Activated naive CD4-positive, alpha-beta T cell treated with anti-CD3 and anti-CD28 coated beads, Interleukin-2, amount 50 U/mL, for 16 hours (primary cell): ENCODE measurements around the gene FGA.
"Not testable (repeated sequence)": the region's sequence is repeated elsewhere in the genome, so short reads cannot be mapped to it uniquely, and the experiment has no call there.

Experiments used
- DNase-seq: peaks from one replicate; pipeline ENCODE4 v3.0.0-alpha.2; 2020

Gene FGA

DNA sequence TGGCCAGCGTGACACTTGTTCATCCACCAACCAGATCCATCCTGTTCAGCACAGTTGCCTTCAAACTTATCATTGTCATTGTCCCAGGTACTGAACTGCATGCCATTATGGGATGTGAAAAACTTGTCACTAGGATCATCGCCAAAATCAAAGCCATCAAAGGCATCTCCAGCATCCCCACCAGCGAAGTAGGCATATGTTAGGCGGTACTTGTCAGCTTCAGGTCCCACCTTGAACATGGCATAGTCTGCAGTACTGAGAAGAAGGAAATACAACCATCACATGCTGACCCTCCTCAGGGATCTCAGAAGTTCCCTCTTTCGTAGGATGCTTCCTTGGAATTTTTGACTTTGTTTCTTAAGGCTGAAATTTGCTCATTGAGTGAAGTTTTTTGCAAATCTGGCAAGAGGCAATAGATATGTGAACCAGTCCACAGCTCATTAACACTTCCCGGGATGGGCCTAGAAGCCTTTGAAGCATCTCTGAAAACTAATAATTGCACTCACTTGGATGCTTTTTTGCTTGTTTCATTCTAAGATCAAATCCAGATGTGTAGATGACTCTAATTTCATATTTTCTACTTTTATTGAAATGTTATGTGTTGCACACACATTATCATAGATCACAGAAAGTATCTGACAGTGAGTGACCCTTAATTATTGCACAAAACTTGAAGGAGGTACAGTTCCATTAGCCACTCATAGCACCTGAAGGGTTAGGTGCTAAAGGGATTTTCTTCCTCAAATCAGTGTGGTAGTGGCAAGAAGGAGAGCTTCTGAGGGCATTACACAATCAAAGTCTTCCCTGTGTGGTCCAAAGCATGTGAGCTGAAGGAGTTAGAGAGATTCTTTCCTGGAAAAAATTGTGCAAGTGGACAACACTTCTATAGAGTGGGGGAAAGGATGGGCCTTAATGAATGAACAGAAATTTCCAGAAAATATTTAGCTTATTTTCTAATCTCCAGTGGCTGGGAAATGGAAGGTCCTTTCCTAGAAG is 16.5 kb upstream of the FGA start:
- no peak for DNase-seq

DNA sequence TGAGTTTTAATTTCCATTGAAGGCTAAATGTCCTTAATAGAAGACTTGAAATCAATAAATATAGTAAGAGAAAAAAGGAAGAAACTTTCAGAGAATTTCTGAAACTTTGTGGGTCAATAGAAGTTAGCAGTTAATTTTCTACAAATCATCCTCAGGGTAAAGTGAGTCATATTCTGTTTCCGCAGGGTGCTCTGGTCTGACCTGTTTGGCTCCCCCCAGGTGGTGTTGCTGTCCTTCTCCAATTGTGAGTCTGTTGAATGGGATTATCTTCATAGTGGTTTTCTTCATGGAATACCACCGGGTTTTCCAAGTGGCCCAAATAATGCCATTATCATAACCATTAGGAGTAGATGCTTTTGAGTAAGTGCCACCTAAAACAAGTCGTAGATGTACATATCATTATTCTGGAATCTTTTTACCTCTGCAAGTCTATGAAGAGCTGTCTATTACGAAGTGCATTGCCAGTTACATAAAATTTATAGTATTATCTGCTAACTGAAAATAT is 14.2 kb upstream of the FGA start:
- no peak for DNase-seq

DNA sequence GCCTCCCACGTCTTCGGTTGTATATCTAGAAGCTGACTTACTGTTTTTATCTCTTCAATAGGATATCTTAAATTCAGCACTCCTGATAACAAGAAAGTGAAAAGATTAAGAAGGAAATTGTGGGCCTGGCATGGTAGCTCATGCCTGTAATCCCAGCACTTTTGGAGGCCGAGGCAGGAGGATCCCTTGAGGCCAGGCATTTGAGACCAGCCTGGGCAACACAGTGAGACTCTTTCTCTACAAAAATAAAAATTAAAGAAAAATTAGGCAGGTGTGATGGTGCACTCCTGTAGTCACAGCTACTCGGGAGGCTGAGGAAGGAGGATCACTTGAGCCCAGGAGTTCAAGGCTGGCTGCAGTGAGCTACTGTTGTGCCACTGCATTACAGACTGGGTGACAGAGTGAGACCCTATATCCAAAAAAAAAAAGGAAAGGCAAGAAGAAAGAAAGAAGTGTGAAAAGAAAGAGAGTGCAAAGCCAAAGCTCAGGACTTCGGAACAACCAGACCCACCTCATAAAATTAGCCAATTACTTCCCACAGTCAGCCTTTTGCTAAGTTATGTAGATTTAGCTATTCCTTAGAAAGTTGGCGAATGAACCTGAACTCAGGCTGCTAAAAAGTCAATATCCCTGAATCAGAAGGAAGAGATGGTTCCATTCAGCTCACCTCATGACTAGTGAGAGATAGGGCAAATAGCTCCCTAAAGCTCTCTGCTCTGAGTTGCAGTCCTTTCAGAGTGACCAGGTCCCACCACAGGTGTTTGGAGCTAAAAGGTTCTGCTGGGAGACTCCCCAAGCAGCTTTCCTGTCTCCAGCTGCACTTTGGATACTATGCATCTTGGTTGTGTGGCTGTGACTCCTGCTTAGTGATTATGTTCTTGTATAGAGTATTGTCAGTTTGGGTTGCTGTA is 12.7 kb upstream of the FGA start:
- DNase-seq, result no peak

DNA sequence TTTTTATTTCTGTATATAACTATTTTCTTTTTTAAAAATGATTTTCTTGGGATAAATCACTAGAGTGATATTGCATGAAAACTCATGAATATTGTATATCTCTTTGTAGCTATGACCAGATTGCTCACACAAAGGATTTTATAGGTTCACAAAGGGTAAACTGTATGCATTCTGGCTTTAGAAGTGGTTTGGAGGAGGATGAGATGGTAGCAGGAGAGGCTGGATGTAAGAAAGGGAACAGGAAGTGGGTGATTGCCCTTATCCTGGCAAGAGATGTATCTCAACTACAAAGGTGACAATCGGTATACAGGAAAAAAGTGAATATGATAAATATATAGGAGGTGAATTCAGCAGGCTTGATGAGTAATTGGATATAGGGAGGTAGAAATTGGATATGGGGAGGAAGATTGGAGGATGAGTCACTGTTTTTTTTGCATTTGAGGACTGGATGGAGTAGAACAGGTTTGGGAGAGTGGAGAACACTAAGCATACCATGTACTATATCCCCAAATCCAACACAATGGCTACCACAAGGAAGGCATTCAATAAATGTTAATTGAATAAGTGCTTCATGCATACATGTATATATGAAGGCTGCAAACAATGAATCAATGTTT is 12.0 kb upstream of the FGA start:
- DNase-seq, result no peak

DNA sequence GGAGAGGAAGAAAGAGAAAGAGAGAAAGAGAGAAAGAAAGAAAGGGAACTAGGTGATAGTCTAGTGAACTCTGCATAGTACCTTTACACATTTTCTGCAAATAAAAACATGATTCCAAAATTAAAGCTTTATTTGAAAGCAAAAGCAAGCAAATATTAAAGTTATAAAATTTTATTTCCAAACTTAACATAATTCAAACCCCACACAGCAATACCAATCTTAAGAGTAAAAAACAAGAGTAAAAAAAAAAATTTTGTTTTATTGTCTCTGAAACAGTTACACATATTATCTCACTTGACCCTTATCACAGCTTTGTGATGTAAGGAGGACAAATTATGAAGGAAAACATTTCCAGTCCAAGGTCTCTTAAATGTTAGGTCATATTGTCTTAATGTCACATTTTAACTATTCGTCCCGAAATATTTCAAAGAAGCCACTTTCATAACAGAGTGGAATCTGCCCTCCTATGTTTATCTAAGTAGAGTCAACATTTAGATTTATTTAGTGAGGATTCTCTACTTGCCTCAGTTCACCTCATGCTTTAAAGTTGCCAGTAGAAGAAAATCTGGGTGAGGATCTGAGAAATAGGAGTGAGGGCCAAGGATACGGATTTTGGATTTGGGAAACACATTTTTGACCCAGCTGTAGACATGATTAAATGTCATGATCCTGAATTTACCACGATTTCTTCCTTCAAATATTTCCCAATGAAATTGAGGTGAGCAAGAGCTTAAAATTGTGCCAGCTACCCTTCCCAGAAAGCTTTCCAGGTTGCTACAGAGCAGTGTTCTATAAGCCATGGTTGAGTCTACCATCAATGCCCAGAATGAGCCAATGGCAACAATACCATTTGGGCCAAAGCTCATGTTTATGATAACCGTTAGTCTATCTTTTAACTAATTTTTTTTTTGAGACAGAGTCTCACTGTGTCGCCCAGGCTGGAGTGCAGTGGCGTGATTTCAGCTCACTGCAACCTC is 7.5 kb upstream of the FGA start:
- no peak for DNase-seq

DNA sequence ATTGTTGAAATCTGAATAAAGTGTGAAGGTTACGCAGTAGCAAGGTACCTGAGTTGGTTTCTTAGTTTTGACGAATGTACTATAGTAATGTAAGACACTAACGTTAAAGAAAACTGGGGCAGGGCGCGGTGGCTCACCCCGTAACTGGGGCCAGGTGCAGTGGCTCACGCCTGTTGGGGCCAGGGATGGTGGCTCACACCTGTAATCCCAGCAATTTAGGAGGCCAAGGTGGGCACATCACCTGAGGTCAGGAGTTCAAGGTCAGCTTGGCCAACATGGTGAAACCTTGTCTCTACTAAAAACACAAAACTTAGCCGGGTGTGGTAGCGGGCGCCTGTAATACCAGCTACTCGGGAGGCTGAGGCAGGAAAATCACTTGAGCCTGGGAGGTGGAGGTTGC is 6.7 kb upstream of the FGA start:
- not testable (repeated sequence) for DNase-seq

DNA sequence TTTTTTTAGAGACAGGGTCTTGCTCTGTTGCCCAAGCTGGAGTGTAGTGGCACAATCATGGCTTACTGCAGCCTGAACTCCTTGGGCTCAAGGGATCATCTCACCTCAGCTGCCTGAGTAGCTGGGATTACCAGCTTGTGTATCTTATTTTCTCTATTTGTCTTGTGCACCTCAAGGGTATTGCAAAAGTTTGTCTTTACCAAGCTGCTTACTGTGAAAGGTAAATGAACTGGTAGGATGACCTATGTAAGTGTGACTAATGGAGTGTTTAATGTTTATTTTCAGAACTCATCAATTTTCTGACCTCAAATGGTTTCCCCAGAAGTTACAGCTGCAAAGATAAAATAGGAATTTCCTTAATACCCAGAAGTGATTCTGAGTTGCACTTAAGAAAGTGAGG is 5.3 kb upstream of the FGA start:
- no peak for DNase-seq

DNA sequence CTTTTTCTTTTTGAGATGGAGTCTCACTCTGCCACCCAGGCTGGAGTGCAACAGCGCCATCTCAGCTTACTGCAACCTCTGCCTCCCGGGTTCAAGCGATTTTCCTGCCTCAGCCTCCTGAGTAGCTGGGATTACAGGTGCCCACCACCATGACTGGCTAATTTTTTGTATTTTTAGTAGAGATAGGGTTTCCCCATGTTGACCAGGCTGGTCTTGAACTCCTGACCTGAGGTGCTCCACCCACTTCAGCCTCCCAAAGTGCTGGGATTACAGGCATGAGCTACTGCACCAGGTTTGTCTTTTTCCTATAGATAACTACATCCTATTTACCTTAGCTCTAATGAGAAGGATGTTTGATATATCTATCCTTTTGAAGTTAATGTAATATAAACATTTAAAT is 3.8 kb upstream of the FGA start:
- not testable (repeated sequence) for DNase-seq

DNA sequence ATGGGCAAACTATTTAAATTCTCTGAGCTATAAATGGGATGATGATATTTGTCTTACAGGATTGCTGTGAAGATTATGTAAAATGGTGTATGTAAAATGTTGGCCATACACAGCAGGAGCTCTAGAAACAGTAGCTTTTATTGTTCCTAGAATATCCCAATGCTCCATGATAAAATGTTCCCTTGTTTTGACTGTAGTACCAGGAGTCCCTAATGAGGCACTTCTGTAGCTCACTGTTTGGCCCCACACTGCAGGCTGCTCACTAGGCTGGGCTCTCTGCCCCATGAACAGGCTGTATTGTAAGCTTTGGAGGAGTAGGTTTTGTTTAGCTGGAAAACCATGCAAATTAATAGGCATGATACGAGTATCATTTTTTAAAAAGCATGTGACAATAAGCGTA is 3.3 kb upstream of the FGA start:
- DNase-seq, result no peak

DNA sequence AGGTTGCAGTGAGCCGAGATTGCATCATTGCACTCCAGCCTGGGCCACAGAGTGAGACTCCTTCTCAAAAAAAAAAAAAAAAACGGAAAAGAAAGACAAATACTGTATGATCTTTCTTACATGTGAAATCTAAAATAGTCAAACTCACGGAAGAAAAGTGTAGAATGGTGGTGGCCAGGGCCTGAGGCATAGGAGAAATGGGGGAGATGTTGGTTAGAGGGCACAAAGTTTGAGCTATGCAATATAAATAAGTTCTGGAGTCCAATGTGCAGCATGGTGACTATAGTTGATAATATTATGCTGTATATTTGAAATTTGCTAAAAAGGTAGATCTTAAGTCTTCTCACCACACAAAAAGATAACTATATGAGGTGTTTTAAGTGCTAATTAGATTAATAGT is 1.3 kb upstream of the FGA start:
- DNase-seq, result no peak

DNA sequence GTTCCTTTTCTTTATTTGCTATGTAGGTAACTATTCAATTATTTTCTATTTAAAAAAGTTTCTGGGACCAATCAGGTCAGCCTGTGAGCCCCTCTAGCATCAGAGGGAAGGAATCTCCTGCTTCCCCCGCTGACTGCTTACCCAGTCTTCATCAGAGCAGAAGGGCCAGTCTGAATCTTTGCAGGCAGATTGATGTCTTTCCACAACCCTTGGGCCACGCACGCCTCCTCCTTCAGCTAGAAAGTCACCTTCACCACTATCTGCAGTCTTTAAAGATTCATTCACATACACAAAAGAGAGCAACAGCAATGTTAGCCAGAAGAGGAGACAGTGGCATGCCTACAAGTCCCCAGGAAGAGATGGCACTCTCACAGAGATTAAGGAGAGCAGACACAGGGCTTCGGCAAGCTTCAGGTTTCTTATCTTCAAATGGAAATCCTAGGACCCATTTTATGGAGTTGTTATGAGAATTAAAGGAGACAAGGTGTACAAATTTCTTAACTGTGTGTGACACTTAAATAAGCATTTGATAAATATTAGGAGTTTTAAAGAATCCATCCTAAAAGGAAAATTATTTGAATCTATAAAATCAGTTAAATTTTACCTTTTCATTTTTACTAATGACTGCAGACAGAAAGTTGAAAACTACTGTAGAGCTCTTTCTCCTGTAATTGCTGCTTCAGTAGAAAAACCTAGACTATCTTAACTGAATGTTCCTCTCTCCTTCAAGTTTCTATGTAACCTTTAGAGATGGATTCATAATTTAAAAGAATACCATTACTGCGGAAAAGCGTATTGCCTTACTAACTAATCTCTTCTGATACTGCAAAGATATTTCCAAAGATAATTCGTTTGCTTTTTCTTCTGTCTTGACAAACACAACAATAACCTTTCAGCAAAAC is 995 bp downstream of the FGA start:
- DNase-seq, result no peak

DNA sequence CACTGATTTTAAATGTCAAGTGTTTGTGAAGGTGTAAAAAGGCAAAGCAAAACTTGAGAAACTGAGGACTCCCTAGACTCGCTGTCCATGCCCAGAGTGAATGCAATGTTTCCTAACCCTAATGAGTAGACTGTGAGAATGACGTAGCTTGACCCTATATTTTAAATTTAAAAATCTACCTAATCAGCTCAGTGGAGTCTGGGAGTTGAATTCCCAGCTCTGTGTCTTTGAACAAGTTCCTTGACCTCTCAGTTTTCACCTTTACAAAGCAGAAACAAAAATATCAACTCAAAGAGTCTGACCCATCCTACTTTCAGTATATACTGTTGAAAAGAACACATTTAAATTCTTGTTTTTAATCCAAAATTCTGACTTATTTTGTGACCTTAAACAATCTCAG is 2.3 kb downstream of the FGA start:
- DNase-seq, result no peak

DNA sequence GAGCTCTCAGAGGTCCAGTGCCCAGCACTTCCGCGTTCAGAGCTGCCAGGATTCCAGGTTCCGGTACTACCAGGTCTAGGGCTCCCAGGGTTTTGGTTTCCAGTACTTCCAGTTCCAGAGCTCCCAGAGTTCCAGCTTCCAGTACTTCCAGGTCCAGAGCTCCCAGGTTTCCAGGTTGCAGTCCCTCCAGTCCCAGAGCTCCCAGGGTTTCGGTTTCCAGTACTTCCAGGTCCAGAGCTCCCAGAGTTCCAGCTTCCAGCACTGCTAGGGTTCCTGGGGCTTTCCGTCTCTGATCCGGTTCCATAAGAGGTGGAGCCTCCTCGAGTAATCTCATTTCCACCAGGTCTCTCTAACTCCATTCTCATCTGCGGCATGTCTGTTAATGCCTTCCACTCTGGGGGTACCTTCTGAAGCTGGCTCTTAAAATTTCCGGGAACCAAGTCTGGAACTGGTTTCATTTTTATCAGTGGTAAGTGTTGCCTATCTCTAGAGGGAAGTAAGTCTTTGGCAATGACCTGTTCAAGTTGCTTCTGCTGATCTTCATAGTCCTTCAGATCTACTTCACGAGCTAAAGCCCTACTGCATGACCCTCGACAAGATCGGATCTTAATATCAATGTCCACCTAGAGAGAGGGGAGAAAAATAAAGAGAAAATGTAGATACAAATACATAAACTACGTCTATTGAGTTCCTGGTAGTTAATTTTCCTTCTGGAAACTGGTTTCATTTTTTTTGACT is 4.1 kb downstream of the FGA start:
- DNase-seq, result no peak

DNA sequence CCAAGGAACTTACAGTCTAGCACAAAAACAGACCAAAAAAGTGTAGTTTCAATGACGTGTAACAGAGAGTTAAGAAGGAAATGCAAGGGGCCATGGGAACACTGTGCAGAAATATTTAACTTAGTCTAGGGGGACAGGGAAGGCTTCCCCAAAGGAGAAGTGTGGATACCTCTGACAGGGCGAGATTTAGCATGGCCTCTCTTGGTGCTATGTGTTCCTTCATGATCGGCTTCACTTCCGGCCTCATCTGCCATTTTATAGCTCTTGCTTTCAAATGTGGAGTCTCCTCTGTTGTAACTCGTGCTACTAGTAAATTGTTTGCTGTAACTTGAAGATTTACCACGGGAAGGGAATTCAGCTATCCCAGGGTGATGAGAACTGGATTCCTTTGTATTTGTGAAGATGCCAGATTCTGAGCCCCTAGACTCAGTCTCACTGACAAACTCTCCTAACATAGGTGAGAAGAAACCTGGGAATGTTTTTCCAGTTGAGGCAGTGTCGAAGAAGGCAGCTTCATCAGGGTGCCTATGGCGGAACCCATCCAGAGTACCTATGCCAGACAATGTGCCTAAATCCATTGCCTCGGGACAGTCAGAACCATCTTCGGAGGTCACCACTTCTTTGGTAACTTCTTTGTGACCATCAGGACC is 5.0 kb downstream of the FGA start:
- DNase-seq, result no peak

DNA sequence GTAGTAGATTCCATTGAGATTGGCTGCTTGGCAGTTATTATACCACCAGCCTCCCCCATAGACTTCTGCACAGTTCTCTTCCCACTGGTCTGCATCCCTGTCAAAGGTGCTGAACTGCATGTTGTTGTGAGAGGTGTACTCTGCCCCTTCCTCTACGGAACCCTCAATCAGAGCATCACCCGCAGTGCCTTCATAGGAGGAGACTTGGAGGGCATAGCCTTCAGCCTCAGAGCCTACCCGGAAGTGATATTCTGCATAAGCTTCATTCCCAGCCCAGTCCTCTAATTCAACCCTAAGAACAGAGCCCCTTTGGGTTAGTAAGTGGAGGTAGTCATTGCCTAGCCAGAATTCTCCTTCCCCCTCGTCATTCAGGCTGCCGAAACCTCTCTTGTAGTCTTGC is 6.3 kb downstream of the FGA start:
- DNase-seq, result no peak

DNA sequence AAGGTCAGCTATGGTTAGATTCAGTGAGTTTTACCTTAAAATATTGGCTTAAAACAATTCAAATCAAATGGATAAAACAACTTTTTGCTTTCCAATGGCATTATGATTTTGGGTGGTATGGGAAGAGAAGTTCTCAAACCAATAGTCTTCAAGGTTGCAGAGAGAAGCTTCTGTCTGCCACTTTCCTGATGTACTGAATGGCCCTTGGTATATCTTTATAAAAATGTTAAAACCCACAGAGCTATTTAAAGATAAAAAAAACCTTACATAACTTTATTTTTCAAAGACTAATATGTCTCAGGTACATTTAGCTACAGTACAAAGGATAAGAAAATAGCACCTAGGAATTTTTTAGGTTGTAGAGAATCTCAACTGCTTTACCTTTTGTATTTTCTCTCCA is 6.9 kb downstream of the FGA start:
- DNase-seq, result no peak

DNA sequence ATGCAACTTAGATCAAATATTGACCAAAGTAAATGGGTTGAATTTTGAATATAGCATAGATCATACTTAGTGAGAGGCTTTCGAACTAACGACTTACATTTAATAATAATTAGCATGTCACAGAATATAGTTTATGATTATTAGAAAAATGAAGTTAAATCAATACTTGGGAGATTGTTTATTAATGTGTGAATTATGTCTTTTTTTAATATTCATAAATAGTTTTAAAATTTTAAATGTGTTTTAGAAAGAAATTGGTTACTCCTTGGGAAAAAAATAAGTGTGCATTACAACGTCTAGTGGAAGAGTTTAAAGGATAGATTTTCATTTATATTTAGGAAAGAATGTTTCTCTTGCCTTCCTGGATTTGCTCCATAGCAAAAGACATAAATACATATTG is 7.3 kb downstream of the FGA start:
- DNase-seq, result no peak

DNA sequence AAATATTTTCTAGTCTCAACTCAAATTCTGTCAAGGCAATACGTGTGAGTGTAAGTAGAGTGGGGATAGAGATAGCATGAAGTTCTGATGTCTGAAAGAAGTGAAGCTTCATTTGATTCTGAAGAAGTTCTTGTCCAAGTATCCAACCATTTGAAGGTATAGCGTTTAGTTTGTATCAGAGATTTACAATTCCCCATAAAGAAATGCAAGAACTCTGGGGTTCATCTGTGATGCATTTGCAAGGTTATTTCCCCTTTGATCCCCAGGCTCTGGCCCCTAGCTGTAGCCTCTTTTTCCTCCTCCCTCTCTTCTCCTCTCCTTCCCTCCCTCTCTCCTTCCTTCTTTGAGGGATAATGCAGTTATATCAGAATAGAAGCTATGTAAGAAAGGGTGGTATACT is 7.8 kb downstream of the FGA start:
- no peak for DNase-seq

DNA sequence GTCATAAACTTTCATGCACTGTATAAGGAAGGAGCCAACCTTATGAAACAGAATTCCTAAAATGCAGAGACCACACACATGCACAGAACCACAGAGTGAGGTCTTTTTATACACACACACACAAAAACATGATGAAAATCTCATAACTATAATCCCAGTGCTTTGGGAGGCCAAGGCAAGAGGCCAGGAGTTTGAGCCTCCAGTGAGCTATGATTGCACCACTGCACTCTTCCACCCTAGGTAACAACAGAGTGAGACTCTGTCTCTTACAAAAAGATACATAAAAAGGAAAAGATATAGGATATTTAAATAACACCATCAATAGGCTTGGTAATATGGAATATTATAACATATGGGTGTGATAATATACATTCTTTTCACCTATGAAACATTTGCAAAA is 10.6 kb downstream of the FGA start:
- no peak for DNase-seq

DNA sequence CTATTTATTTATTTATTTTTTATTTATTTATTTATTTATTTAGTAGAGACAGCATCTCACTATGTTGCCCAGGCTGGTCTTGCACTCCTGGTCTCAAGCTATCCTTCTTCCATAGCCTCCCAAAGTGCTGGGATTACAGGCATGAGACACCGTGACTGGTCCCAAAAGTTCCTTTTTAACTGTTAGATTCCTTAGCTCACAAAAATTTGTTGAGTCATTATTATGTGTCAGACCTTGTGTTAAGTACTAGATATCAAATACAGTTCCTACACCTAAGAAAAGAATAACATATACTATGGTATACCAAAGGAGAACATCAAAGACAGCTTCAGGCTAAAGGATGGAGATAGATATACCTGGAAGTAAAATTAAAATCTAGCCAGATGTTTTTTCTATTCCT is 11.6 kb downstream of the FGA start:
- no peak for DNase-seq
